ENCODE data around the gene ODF2.
"Not testable (repeated sequence)": the region's sequence is repeated elsewhere in the genome, so short reads cannot be mapped to it uniquely, and the experiment has no call there.

GRCh38 chr9:128503415-128503825 lies 47.6 kb downstream of the ODF2 start:
- not testable (repeated sequence) for TF ChIP-seq POLR2AphosphoS5 (IDR thresholded peaks at IDR 0.05; ENCODE audit: insufficient read depth in 1 of 2, low read depth in 1 of 2); POLR2A (IDR thresholded peaks at IDR 0.05)

All from vagina (tissue), 2 donors.